Pancreas (tissue), 10 donors: ENCODE measurements around the gene ILK. TPM values are rescaled to one million over a fixed set of nuclear protein-coding genes. Genes with fewer than 3 reads are reported as not detected.

Source experiments
- ATAC-seq, 4 donors: fragments of 200-7000 bp; cut with Tn5 transposase; one replicate each; pipeline versions ENCODE4 v1.8.0 to v1.9.1; 2020; ENCODE audit warnings: mild to moderate bottlenecking in 4 of 4, moderate library complexity in 4 of 4
- DNase-seq, 6 donors: peaks; one replicate each; pipeline ENCODE4 v3.0.0-alpha.2; 2020
- FAIRE-seq: peaks from 2 replicates; lab custom pipeline; 2012; peaks lifted over from hg19 to GRCh38; lab: Jason Lieb, UNC
- H3K27ac ChIP-seq, 4 donors: fragments of 200-600 bp; sonication (generic); 1 replicate in 3 of 4; 2 replicates in 1 of 4; pipeline versions ENCODE4 v1.5.0 to v1.8.0; 2020
- H3K27me3 ChIP-seq, 4 donors: fragments of 200-600 bp; one replicate each; pipeline ENCODE4 v1.8.0; 2021
- H3K36me3 ChIP-seq, 3 donors: fragments of 200-600 bp; sonication (generic) in 1 of 3; one replicate each; pipeline versions ENCODE4 v1.5.0 to v1.8.0; 2020 to 2021
- H3K4me1 ChIP-seq, 3 donors: fragments of 200-600 bp; one replicate each; pipeline ENCODE4 v1.8.0; 2021
- H3K4me3 ChIP-seq, 4 donors: fragments of 200-600 bp; sonication (generic) in 2 of 4; one replicate each; pipeline versions ENCODE4 v1.5.0 to v1.8.0; 2020 to 2021
- H3K9me3 ChIP-seq, 4 donors: fragments of 200-600 bp; one replicate each; pipeline ENCODE4 v1.8.0; 2021
- WGBS, 2 donors: extraction: QIAGEN DNeasy Blood & Tissue Kit; methylation state at CpG; one replicate each; pipeline ENCODE4 v1.1.7; 2013; 5-methylcytosine and 5-hydroxymethylcytosine counted together
- intact Hi-C, 3 donors: fragments of 100-400 bp; cut with DNase I; formaldehyde crosslinking; loops; one replicate each; pipeline versions ENCODE4 v1.11.1 to v1.14.2; 2022
- polyA plus RNA-seq, 2 donors: library from polyadenylated mRNA; stranded (reverse); fragments of 200-250 nt; gene quantifications; one replicate each; pipeline ENCODE4 v1.2.3, GENCODE V29; 2013
- total RNA-seq, 6 donors: library from RNA; stranded (reverse); fragmentation: NEBNext Ultra II Directional in 4 of 6; extraction: Animal tissue kit (Norgen Biotek cat#: 25700) in 4 of 6; gene quantifications; one replicate each; pipeline versions ENCODE4 v1.2.1 to v1.2.4, GENCODE V29; 2021 to 2023
- TF ChIP-seq, protein P1 (sequence below), 4 donors: fragments of 200-600 bp; sonication (generic) in 3 of 4; IDR thresholded peaks; one replicate each; pipeline versions ENCODE4 v1.5.0 to v1.8.0; 2021; ENCODE audit warnings: antibody characterized with exemption in 4 of 4
- donor health status: healthy with polysubstance abuse.
- donor health status: DM: no; HTN: no; CAD: no; lungs with moderate emphysema.
- donor health status: DM: no; HTN: no; CAD: no.
- donor health status: control.
- donor health status: control.
- donor health status: Bipolar disorder and iron deficiency.
- donor health status: DM: yes; HTN: yes; CAD: no.
- donor health status: DM: no; HTN: no; CAD: no.
- donor health status: DM: no; HTN: no; CAD: no.
- donor health status: DM: yes; HTN: yes; CAD: no.

The ILK gene
- total and polyA plus RNA-seq, 8 donors: 47.9 to 137 (median 70.4) TPM

DNA sequence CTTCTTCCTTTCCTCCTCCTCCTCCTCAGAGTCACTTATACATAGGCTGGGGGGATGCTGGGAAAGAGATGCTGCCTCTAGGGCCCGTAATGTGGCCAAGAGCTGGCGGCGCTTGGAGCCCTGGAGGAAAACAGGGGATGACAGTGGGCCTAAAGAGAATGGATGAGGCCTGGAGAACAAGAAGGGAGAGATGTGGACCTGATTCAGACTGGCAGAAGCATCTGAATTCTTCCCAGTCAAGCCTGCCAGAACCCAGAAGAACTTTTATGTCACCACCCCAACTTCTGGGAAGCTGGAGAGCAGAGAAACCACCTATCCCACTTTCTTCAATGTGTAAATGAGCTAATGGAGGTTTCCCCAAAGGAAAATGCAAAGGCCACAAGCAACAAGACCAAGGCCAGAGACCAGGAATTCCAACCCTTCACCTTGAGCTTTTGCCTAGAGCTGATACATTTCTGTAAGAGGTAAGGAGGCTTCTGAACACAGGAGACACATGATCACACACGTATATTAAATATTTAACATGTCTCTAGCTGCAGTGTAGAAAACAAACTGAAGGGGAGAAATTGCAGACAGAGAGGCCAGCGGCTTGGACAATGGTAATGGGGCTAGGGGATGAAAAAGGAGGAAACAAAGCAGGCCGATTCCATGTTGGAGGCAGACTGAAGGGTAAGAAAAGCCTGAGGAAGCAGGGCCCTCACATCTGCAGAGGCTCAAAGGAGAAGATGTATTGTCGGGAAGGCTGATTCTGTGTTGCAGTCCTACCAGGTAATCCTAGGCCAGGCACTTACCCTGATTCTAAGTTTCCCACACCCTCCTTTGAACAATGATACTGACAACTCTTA lies 1.3 kb upstream of the ILK start:
- Histone ChIP-seq H3K4me3 (peak overlapping the region; percentile 60 to 93 (median 81)), H3K27ac (no peak overlapping the region), H3K4me1 (peaks cover 17 to 41% (median 21%) of the 10 kb centered on the region in 3 donors), H3K9me3 (no peaks in the 10 kb centered on the region), H3K27me3 (no peaks in the 10 kb centered on the region), H3K36me3 (peaks cover 0 to 17% (median 10%) of the 10 kb centered on the region in 3 donors)
- ATAC-seq (no peak), FAIRE-seq (no peak), DNase-seq (no peak)
- TF ChIP-seq, protein P1, sequence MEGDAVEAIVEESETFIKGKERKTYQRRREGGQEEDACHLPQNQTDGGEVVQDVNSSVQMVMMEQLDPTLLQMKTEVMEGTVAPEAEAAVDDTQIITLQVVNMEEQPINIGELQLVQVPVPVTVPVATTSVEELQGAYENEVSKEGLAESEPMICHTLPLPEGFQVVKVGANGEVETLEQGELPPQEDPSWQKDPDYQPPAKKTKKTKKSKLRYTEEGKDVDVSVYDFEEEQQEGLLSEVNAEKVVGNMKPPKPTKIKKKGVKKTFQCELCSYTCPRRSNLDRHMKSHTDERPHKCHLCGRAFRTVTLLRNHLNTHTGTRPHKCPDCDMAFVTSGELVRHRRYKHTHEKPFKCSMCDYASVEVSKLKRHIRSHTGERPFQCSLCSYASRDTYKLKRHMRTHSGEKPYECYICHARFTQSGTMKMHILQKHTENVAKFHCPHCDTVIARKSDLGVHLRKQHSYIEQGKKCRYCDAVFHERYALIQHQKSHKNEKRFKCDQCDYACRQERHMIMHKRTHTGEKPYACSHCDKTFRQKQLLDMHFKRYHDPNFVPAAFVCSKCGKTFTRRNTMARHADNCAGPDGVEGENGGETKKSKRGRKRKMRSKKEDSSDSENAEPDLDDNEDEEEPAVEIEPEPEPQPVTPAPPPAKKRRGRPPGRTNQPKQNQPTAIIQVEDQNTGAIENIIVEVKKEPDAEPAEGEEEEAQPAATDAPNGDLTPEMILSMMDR (IDR thresholded peaks at IDR 0.05): no peak
- WGBS, 2 donors: 47% methylated on average over 7 of the region's 7 CpGs
- intact Hi-C loops: no loop called here

DNA sequence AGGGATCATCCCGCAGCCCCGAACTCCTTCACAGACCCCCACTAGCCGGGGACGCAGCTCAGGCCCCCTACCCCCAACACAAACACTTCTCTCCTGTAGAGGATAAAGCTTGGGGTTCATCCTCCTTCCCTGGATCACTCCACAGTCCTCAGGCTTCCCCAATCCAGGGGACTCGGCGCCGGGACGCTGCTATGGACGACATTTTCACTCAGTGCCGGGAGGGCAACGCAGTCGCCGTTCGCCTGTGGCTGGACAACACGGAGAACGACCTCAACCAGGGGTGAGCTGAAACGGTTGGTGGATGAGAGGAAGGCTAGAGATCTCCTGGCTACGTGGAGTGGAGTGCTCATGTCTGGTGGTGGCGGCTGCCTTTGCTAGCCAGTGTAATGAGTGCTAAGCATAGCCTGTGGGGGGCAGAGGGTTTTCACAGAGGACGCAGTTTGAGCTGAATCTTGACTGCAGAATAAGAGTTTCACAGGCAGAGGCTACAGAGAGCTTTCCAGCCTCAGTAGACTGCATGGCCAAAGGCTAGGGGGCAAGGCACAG lies 580 bp downstream of the ILK start:
- 0% methylated on average over 20 of the region's 20 CpGs for WGBS, 2 donors
- DNase-seq (peak in 5 of 6 donors; percentile 33 to 71 (median 50)), FAIRE-seq (no peak)

DNA sequence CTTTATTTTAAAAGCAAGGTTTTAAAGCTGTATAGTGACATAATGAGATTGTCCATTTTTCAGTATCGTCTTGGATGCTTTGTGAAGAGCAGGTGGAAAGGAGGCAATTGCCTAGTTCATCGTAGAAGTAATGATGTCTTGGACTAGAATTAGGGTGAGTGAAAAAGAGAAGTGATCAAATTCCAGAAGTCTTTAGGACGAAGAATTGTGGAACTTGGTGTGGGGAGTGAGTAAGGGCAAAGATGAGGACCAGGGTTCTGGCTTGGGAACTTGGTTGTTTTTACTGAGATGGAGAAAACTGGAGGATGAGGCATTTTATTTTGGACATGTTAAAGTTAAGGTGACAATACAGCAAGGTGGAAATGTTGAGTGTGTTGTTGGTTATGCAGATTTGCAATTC lies 1.2 kb downstream of the ILK start:
- DNase-seq: no peak
- H3K4me1 ChIP-seq: peaks cover 17 to 43% (median 23%) of the 10 kb centered on the region in 3 donors

More for the DNA sequence above, 580 bp downstream of the ILK start:
- ATAC-seq: peak; percentile 32 to 63 (median 60)
- H3K4me1 ChIP-seq: peaks cover 17 to 44% (median 23%) of the 10 kb centered on the region in 3 donors
- no peaks in the 10 kb centered on the region for H3K9me3 ChIP-seq
- intact Hi-C loops: no loop called here
- H3K27me3 ChIP-seq: no peaks in the 10 kb centered on the region
- peaks cover under 1 to 25% (median 22%) of the 10 kb centered on the region in 3 donors for H3K36me3 ChIP-seq
- H3K27ac ChIP-seq: peak overlapping the region; percentile 77 to 93 (median 83)
- peak overlapping the region; percentile 63 to 93 (median 81) for H3K4me3 ChIP-seq
- TF ChIP-seq, protein P1 (IDR thresholded peaks at IDR 0.05): no peak

DNA sequence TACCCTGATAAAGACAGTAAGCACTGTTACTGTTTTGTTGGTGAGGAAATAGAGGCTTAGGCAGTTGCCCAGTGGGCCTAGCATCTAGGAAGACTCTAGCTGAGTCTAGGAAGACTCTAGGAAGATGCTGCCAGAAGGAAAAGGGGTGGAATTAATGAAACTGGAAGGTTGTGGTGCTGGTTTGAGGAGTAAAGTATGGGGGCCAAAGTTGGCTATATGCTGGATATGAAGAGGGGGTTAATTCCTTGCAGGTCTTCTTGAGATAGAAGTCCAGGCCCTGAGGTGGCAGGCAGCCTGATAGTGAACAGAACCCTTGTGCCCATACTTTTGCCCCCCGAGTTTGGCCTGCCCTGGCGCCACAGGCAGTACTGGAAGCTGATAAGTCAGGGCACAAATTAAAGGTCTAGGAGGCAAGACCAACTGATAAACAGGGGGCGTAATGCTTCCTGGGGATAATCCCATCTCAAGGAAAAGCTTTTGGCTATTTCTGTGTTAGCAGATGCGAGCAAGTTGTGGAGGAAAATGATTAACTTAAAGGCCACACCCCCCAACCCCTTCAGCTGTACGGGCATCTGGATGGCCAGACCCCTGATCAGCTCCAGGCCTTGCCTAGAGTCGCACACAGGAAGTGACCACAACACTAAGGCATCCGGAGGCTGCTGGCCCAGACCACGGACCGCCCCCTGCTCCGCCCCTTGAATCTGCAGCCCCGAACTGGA lies 3.1 kb downstream of the ILK start:
- H3K4me1 ChIP-seq: peaks cover 21 to 51% (median 29%) of the 10 kb centered on the region in 3 donors
- TF ChIP-seq, protein P1 (IDR thresholded peaks at IDR 0.05): no peak
- intact Hi-C loops: no loop called here
- peak; percentile 61 for FAIRE-seq
- peak; percentile 86 to 93 (median 91) for DNase-seq
- no peaks in the 10 kb centered on the region for H3K9me3 ChIP-seq
- H3K27ac ChIP-seq: peak overlapping the region; percentile 65 to 93 (median 80)
- WGBS, 2 donors: 6 to 7% methylated on average over 11 of the region's 11 CpGs
- H3K4me3 ChIP-seq: peak overlapping the region in 2 of 4 donors; percentile 18 to 93
- no peaks in the 10 kb centered on the region for H3K27me3 ChIP-seq
- H3K36me3 ChIP-seq: peaks cover 9 to 33% (median 23%) of the 10 kb centered on the region in 3 donors
- peak; percentile 64 to 80 (median 74) for ATAC-seq

More for the DNA sequence above, 1.2 kb downstream of the ILK start:
- Histone ChIP-seq H3K36me3 (peaks cover 7 to 27% (median 22%) of the 10 kb centered on the region in 3 donors), H3K27me3 (no peaks in the 10 kb centered on the region), H3K9me3 (no peaks in the 10 kb centered on the region), H3K27ac (peak overlapping the region; percentile 77 to 93 (median 83)), H3K4me3 (peak overlapping the region; percentile 63 to 93 (median 81))
- ATAC-seq: no peak
- TF ChIP-seq, protein P1 (IDR thresholded peaks at IDR 0.05): no peak
- intact Hi-C loops: no loop called here
- no peak for FAIRE-seq
- 8 to 9% methylated on average over 3 of the region's 3 CpGs for WGBS, 2 donors
